SW 1271 (cell line): Measurements from ENCODE around the gene RAB3GAP2.
"Not testable (repeated sequence)": the region's sequence is repeated elsewhere in the genome, so short reads cannot be mapped to it uniquely, and the experiment has no call there.

Experiments
- DNase-seq, 2 experiments: peaks; one replicate each; lab custom pipeline; 2025; lab: John Stamatoyannopoulos, UW

Gene RAB3GAP2

GRCh38 chr1:220290140-220290761, 18.0 kb upstream of the RAB3GAP2 start:
- DNase-seq, result no peak

DNA sequence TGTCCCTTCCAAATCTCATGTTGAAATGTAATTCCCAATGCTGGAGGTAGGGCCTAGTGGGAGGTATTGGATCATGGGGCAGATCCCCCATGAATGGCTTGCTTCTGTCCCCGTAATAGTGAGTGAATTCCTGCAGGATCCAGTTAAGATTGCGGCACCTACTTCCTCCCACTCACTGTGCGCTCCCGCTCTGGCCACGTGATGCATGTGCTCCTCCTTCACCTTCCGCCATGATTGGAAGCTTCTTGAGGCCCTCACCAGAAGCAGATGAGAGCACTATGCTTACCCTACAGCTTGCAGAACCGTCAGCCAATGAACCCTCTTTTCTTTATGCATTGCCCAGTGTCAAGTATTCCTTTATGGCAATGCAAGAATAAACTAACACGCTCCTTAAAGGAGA, 14.9 kb upstream of the RAB3GAP2 start:
- no peak for DNase-seq

- DNase-seq, result no peak
These were observed 11.4 kb upstream of the RAB3GAP2 start for GRCh38 chr1:220283625-220284024.

GRCh38 chr1:220281159-220281574, 8.9 kb upstream of the RAB3GAP2 start:
- no peak for DNase-seq

DNA sequence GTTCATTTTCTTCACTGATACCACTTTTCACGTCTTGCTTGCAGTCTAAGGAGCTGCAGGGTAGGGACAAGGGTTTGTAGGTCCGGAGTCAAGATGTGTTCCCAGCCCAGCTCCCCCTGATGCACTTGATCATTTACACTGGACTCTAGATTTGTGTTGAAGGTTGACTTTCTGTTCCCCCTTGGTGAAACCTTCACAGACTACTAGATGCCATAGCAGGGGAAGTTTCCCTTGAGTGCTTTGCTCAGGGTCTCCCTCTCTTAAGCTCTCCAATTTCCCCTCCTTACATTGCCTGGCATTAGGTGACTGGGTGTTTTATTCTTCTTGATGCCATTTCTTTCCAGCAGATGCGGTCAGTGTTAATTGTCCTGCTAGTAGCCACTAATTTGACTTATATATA, 8.0 kb upstream of the RAB3GAP2 start:
- no peak for DNase-seq

GRCh38 chr1:220278991-220279390, 6.7 kb upstream of the RAB3GAP2 start:
- DNase-seq, result no peak

GRCh38 chr1:220275430-220275829, 3.2 kb upstream of the RAB3GAP2 start:
- DNase-seq, result no peak

DNA sequence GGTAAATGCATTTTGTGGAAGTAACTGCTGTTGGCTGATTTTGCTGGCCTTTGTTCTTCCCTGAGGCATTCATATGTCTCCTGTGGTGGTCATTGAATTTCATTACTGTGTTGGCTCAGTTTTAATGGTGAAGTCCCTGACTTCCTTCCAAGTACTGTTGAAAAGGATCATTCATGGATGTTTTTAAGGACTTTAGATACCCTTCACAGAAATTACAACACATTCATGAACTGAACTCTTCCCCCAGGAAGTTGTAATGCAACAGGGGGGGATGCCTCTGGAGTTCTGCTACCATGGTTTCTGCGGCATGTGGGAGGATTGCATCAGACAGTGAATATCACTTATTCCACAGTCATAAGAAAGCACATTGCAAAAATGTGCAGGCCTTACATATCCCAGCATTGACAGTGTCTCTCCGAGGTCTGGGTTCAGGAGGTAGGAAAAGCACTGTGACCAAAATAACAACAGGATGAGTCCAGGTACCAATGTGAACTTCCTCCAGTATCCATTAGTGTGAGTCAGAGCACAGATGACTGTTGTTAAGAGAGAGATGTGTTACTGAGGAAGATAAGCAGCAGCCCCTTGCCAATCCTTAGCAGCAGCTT, 2.1 kb upstream of the RAB3GAP2 start:
- no peak for DNase-seq

DNA sequence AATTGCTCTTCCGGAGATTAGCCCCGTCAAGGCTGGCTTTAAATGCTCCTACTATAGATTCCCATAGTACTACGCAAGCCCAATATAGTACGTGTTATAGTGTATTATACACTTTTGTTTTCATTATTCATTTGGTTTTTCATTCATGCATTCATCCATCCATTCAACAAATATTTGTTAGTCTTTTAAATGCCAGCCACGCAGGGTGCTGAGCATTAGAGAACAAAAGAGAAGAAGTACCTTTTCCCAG, 513 bp upstream of the RAB3GAP2 start:
- no peak for DNase-seq

DNA sequence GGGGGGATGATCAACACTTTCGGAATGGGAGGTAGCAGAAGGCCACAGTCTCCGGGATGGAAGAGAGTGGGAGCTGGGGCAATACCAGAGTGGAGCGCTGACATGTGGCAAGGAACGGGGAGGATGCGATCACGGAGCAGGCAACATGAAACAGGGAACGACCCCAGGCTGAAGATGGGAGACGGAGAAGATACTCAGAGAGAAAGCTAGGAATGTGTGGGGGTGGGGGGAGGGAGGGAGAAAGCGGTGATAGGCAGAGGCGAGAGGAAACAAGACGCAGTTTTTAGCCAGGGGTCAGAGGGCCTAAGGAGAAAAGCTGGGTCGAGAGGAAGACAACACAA, 577 bp downstream of the RAB3GAP2 start:
- DNase-seq, result peak in 1 of 2 experiments; percentile 7

DNA sequence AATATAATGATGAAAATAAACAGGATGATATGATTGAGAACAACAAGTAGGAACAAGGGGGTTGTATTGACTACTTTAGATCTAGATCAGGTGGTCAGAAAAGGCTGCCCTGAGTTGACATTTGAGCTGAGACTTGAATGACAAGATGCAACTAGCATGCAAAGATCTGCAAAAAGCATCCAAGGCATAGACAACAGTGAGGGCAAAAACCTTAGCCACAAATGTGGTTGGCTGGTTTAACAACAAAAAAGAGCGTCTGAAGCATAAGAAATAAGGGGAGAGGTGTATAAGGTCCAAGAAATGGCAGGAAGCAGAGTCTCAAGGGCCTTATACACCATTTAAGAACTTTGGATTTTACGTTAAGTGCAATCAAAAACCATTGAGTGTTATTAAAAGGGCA, 3.2 kb downstream of the RAB3GAP2 start:
- no peak for DNase-seq

GRCh38 chr1:220267630-220268029, 4.6 kb downstream of the RAB3GAP2 start:
- DNase-seq, result no peak

- not testable (repeated sequence) for DNase-seq
These were observed 12.0 kb downstream of the RAB3GAP2 start for GRCh38 chr1:220260228-220260627.

DNA sequence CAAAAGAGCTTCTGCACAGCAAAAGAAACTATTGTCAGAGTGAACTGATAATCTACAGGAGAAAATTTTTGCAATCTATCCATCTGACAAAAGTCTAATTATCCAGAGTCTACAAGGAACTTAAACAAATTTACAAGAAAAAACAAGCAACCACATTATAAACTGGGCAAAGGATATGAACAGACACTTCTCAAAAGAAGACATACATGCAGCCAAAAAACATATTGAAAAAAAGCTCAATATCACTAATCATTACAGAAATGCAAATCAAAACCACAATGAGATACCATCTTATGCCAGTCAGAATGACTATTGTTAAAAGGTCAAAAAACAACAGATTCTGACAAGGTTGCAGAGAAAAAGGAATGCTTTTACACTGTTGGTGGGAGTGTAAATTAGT, 12.5 kb downstream of the RAB3GAP2 start:
- DNase-seq, result not testable (repeated sequence)

GRCh38 chr1:220256194-220256593, 16.1 kb downstream of the RAB3GAP2 start:
- DNase-seq, result not testable (repeated sequence)

- no peak for DNase-seq
These were observed 17.0 kb downstream of the RAB3GAP2 start for GRCh38 chr1:220255204-220255603.

GRCh38 chr1:220253290-220253689, 19.0 kb downstream of the RAB3GAP2 start:
- not testable (repeated sequence) for DNase-seq

DNA sequence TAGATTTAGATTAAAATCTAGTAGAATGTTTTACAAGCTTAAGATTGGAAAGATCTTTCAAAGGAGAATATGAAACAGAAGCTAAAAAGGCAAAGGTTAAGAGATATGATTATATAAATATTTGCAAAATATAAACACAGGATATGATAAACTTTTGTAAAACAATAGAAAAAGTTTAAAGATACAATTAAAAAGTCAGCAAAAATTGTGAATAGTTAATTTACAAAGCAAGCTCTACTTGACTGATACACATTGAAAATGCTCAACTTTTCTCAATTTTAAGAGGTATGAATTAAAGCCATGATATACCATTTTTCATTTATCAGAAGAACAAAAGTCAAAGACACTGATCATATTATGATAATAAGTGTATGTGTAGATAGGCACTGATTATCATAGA, 21.0 kb downstream of the RAB3GAP2 start:
- DNase-seq, result no peak

DNA sequence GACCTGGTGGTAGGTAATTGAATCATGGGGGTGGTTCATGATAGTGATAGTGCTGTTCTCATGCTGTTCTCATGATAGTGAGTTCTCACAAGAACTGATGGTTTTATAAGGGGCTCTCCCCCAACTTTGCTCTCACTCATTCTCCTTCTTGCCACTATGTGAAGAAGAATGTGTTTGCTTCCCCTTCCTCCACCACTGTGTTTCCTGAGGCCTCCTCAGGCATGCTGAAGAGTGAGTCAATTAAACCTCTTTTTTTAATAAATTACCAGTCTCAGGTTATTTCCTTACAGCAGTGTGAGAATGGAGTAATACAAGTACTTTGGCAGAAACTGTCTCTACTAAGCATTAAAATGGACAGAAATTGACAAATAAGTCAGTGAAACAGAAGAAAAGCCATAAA, 21.6 kb downstream of the RAB3GAP2 start:
- DNase-seq, result no peak

GRCh38 chr1:220249522-220249921, 22.7 kb downstream of the RAB3GAP2 start:
- no peak for DNase-seq

- DNase-seq, result not testable (repeated sequence)
These were observed 23.5 kb downstream of the RAB3GAP2 start for GRCh38 chr1:220248715-220249265.

DNA sequence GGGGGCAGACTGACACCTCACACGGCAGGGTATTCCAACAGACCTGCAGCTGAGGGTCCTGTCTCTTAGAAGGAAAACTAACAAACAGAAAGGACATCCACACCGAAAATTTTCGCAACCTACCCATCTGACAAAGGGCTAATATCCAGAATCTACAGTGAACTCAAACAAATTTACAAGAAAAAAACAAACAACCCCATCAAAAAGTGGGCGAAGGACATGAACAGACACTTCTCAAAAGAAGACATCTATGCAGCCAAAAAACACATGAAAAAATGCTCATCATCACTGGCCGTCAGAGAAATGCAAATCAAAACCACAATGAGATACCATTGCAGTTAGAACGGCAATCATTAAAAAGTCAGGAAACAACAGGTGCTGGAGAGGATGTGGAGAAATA, 26.4 kb downstream of the RAB3GAP2 start:
- not testable (repeated sequence) for DNase-seq

- DNase-seq, result no peak
These were observed 28.3 kb downstream of the RAB3GAP2 start for GRCh38 chr1:220243947-220244346.

DNA sequence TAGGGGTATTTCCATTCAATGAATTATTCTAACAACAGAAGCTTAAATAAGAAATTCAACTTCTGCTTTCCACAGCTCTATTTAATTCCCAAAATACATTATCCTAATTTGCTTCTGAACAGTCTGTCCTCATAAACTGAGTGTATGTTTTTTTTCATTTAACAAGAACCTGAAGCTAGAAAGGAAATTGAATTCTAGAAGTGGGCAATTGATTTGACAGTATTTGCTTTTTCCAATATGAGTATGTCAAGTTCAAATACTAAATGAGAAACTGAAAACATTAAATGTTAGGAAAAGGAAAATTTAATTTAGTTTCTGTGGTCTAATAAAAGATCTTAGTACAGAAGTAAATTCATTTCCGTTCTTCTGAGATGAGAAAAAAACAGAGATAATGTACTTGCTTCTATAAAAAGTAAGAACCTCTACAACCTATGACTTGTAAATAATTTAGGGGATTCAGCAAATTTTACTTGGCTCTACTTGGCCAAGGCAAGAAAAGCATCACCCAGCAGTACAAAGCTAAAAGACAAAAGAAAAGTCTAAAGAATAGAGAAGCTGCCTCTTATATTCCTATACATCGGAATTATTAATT, 31.1 kb downstream of the RAB3GAP2 start:
- no peak for DNase-seq
